Measurements from ENCODE around the gene CAMK4.

DNA sequence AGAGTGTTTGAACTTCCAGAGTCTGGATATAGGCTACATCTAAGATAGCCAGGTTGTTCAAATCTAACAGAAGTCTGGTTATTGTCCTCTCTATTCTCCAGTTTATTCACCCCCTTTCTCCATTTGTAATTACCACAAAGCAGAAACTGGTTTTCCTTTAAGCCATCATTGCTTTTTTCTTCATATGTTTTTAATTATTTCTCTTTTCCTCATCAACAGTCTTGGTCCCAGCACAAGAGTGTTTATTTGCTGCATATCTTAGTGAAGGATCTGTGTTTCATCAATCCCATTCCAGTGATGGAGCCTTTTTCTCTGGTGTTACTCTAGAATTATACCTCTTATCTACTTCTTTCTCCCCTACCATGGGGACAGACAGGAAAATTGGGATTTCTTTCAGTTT is 142.2 kb downstream of the CAMK4 start:
- TF ChIP-seq, protein P1, sequence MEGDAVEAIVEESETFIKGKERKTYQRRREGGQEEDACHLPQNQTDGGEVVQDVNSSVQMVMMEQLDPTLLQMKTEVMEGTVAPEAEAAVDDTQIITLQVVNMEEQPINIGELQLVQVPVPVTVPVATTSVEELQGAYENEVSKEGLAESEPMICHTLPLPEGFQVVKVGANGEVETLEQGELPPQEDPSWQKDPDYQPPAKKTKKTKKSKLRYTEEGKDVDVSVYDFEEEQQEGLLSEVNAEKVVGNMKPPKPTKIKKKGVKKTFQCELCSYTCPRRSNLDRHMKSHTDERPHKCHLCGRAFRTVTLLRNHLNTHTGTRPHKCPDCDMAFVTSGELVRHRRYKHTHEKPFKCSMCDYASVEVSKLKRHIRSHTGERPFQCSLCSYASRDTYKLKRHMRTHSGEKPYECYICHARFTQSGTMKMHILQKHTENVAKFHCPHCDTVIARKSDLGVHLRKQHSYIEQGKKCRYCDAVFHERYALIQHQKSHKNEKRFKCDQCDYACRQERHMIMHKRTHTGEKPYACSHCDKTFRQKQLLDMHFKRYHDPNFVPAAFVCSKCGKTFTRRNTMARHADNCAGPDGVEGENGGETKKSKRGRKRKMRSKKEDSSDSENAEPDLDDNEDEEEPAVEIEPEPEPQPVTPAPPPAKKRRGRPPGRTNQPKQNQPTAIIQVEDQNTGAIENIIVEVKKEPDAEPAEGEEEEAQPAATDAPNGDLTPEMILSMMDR (IDR thresholded peaks at IDR 0.05), result no peak
- TF ChIP-seq POLR2A (IDR thresholded peaks at IDR 0.05), result no peak
